Measurements from ENCODE around the gene NDUFB7.

The NDUFB7 gene

DNA sequence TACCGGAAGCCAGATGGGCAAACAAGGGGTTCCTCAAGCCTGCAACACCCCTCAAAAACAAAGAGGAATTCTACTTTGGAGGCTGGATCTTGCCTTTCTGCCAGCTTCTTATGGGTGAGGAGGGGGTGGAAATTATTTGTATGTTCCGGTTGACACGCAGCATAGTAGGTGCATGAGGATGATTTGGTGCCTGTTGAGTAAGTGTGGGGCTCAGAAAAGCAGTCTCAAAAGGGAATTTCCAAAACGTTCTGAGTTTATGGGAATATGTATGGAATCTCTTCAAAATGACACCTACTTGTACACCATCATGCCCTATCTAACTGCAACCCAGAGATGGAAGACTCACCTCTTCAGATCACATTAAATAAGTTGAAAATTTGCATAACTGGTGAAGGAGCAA is 45.4 kb downstream of the NDUFB7 start:
- TF ChIP-seq, protein P1, sequence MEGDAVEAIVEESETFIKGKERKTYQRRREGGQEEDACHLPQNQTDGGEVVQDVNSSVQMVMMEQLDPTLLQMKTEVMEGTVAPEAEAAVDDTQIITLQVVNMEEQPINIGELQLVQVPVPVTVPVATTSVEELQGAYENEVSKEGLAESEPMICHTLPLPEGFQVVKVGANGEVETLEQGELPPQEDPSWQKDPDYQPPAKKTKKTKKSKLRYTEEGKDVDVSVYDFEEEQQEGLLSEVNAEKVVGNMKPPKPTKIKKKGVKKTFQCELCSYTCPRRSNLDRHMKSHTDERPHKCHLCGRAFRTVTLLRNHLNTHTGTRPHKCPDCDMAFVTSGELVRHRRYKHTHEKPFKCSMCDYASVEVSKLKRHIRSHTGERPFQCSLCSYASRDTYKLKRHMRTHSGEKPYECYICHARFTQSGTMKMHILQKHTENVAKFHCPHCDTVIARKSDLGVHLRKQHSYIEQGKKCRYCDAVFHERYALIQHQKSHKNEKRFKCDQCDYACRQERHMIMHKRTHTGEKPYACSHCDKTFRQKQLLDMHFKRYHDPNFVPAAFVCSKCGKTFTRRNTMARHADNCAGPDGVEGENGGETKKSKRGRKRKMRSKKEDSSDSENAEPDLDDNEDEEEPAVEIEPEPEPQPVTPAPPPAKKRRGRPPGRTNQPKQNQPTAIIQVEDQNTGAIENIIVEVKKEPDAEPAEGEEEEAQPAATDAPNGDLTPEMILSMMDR (IDR thresholded peaks at IDR 0.05; ENCODE audit: low read depth, low read length, poor library complexity, severe bottlenecking): no peak
- no peak for TF ChIP-seq EZH2phosphoT487 (IDR thresholded peaks at IDR 0.05; ENCODE audit: borderline replicate concordance, low read length)
- Histone ChIP-seq H3K27ac (ENCODE audit: low read depth, low read length) (no peak overlapping the region), H3F3A (ENCODE audit: control insufficient read depth, insufficient read depth) (peaks cover 9% of the 10 kb centered on the region), H3K4me1 (ENCODE audit: control insufficient read depth, low read length) (peaks cover 50% of the 10 kb centered on the region), H3K9me3 (ENCODE audit: control insufficient read depth, insufficient read depth, low read length) (no peaks in the 10 kb centered on the region), H3K27me3 (ENCODE audit: control insufficient read depth, low read length) (no peaks in the 10 kb centered on the region), H3K36me3 (ENCODE audit: control insufficient read depth, low read length) (peaks cover 4% of the 10 kb centered on the region; the same call in 1 of the 2 replicates), H3K79me2 (ENCODE audit: control insufficient read depth, low read length) (peaks cover 19% of the 10 kb centered on the region), H3K9me2 (replicated peaks; ENCODE audit: control insufficient read depth, low read length) (no peaks in the 10 kb centered on the region), H3K4me2 (ENCODE audit: low read length) (no peak overlapping the region), H3K4me3 (ENCODE audit: low read length) (no peak overlapping the region), H4K20me1 (ENCODE audit: control insufficient read depth, insufficient read depth, low read depth, low read length) (no peaks in the 10 kb centered on the region)

DNA sequence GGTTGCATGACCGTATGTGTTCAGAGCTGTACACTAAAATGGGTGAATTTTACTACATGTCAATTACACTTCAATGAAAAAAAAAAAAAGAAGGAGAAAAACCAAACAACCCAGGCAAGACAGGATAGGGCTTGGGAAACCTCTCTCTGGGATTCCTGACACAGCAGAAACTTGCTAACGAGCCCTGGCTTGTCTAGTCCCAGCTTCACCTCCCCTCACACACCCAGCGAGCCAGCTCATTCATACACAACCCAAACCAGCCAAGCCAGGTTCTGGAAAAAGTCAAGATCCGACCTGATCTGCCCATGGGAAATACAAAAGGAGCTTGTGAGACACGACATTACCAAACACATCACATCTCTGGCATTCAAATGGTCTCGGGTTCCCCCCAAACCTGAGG is 46.1 kb downstream of the NDUFB7 start:
- H3K9me2 ChIP-seq (replicated peaks; ENCODE audit: control insufficient read depth, low read length): no peaks in the 10 kb centered on the region
- TF ChIP-seq, protein P1 (IDR thresholded peaks at IDR 0.05; ENCODE audit: low read depth, low read length, poor library complexity, severe bottlenecking): no peak
- TF ChIP-seq EZH2phosphoT487 (IDR thresholded peaks at IDR 0.05; ENCODE audit: borderline replicate concordance, low read length): no peak
- peaks cover 10% of the 10 kb centered on the region for H3F3A ChIP-seq (ENCODE audit: control insufficient read depth, insufficient read depth)
- peaks cover 44% of the 10 kb centered on the region for H3K4me1 ChIP-seq (ENCODE audit: control insufficient read depth, low read length)
- no peaks in the 10 kb centered on the region for H4K20me1 ChIP-seq (ENCODE audit: control insufficient read depth, insufficient read depth, low read depth, low read length)
- H3K36me3 ChIP-seq (ENCODE audit: control insufficient read depth, low read length): no peaks in the 10 kb centered on the region; the same call in 1 of the 2 replicates
- H3K27ac ChIP-seq (ENCODE audit: low read depth, low read length): no peak overlapping the region
- H3K9me3 ChIP-seq (ENCODE audit: control insufficient read depth, insufficient read depth, low read length): no peaks in the 10 kb centered on the region
- peaks cover 12% of the 10 kb centered on the region for H3K79me2 ChIP-seq (ENCODE audit: control insufficient read depth, low read length)
- H3K4me3 ChIP-seq (ENCODE audit: low read length): no peak overlapping the region
- H3K4me2 ChIP-seq (ENCODE audit: low read length): no peak overlapping the region
- no peaks in the 10 kb centered on the region for H3K27me3 ChIP-seq (ENCODE audit: control insufficient read depth, low read length)

DNA sequence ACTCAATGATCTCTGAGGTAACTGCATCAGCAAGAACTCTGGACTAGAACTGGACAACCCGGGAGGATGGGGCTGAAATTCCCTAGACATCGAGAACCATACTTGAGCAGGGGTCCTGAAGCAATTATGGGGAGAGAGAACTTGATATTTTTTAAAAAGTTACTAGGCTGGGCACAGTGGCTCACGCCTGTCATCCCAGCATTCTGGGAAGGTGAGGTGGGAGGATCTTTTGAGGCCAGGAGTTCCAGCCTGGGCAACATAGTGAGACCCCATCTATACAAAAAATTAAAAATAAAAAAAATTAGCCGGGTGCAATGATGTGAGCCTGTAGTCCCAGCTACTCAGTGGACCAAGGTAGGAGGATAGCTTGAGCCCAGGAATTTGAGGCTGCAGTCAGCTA is 51.3 kb downstream of the NDUFB7 start:
- H3K4me3 ChIP-seq (ENCODE audit: low read length): no peak overlapping the region
- H3K36me3 ChIP-seq (ENCODE audit: control insufficient read depth, low read length): peaks cover 24% of the 10 kb centered on the region
- peaks cover 27% of the 10 kb centered on the region for H3K79me2 ChIP-seq (ENCODE audit: control insufficient read depth, low read length)
- H3F3A ChIP-seq (ENCODE audit: control insufficient read depth, insufficient read depth): peaks cover 15% of the 10 kb centered on the region
- peaks cover 55% of the 10 kb centered on the region for H3K4me1 ChIP-seq (ENCODE audit: control insufficient read depth, low read length)
- H3K27me3 ChIP-seq (ENCODE audit: control insufficient read depth, low read length): no peaks in the 10 kb centered on the region
- H3K4me2 ChIP-seq (ENCODE audit: low read length): no peak overlapping the region
- no peaks in the 10 kb centered on the region for H3K9me2 ChIP-seq (replicated peaks; ENCODE audit: control insufficient read depth, low read length)
- no peaks in the 10 kb centered on the region for H3K9me3 ChIP-seq (ENCODE audit: control insufficient read depth, insufficient read depth, low read length)
- H4K20me1 ChIP-seq (ENCODE audit: control insufficient read depth, insufficient read depth, low read depth, low read length): peaks cover 20% of the 10 kb centered on the region
- no peak overlapping the region for H3K27ac ChIP-seq (ENCODE audit: low read depth, low read length)
- no peak for TF ChIP-seq EZH2phosphoT487 (IDR thresholded peaks at IDR 0.05; ENCODE audit: borderline replicate concordance, low read length)
- TF ChIP-seq, protein P1 (IDR thresholded peaks at IDR 0.05; ENCODE audit: low read depth, low read length, poor library complexity, severe bottlenecking): no peak

All from DOHH2 (cell line).